Measurements from ENCODE around the gene PIGQ.

PIGQ gene

DNA sequence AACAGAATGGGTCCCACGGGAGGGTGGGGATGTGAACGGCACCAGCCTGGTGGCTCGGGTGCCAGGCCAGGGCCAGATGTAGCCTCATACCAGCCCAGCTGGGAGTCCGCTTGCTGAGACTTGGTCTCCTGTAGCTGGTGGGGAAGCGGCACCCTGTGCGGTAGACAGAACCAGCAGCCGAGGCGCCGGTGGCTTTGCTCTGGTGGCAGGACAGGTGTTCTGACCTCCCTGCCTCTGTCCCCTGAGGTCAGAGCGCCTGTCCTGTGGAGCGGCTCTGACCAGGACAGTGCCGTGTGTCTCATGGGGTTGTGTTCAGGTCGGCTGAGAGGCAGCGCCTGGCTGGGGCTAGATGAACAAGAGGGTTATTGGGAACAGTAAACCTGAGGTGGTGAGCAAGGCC lies 40.2 kb downstream of the PIGQ start:
- H3K4me1 ChIP-seq, result peaks cover 0 to 4% (median 0%) of the 10 kb centered on the region in 4 donors
- H3K27ac ChIP-seq, result no peak overlapping the region
- H3K36me3 ChIP-seq, result no peaks in the 10 kb centered on the region
- intact Hi-C loops (cut with DNase I; ENCODE audit: low total_unique reads), result no loop called here
- H3K27me3 ChIP-seq, result no peaks in the 10 kb centered on the region
- no peak for TF ChIP-seq CTCF (IDR thresholded peaks at IDR 0.05)
- H3K9me3 ChIP-seq, result no peaks in the 10 kb centered on the region
- no peak overlapping the region for H3K4me3 ChIP-seq
- DNase-seq, result no peak

DNA sequence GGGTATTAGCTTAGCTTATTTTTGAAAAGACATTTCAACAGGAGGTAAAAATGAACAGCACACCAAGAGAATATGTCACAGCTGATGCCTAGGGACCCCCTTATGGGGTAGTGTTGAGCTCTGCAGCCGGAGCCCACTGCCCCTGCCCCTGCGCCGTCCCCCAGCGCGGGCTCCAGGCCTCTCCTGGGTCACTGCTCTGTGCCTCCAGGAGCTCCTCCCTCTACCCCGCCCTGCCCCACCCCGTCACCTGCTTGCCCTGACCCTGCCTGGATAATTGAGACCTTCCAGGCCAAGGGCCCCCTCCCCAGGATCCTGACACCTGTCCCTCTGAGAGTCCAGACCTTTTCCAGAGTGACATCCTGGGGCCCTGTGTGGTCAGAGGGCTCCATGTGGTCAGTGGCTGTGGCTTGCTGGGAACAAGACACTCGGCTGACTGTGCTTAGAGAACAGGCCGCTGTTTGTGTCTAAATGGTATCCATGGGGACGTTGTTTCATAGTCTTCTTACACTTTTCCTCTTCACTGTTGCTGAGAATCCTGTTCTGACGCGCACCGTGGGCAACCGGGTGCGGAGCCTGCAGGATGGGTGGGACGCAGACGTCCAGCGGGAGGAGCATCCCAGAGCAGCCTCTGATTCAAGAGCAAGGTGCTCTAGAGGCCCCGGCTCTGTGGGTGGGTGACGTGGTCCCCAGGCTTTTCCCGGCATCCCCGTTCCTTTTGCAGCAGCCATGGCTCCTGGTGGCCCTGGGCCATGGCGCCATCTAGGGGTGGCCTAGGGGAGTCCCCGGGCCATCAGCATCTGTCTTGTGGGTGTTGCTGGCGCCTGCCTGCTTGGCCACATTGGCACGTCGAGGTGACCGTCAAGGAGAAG lies 41.0 kb downstream of the PIGQ start:
- no peaks in the 10 kb centered on the region for H3K9me3 ChIP-seq
- H3K36me3 ChIP-seq, result no peaks in the 10 kb centered on the region
- no peak for DNase-seq
- intact Hi-C loops (cut with DNase I; ENCODE audit: low total_unique reads), result no loop called here
- H3K27ac ChIP-seq, result no peak overlapping the region
- H3K4me3 ChIP-seq, result no peak overlapping the region
- no peaks in the 10 kb centered on the region for H3K27me3 ChIP-seq
- TF ChIP-seq CTCF (IDR thresholded peaks at IDR 0.05), result peak; percentile 36 to 51
- peaks cover 0 to 4% (median 0%) of the 10 kb centered on the region in 4 donors for H3K4me1 ChIP-seq

- Histone ChIP-seq H3K36me3 (peaks cover 0 to 26% (median 9%) of the 10 kb centered on the region in 3 donors), H3K27ac (no peak overlapping the region), H3K4me3 (no peak overlapping the region), H3K9me3 (no peaks in the 10 kb centered on the region), H3K27me3 (no peaks in the 10 kb centered on the region), H3K4me1 (peaks cover 0 to 4% (median 0%) of the 10 kb centered on the region in 4 donors)
- intact Hi-C loops (cut with DNase I; ENCODE audit: low total_unique reads), result no loop called here
- DNase-seq, result no peak
- no peak for TF ChIP-seq CTCF (IDR thresholded peaks at IDR 0.05)
Observed at GRCh38 chr16:615122-615521, 45.4 kb downstream of the PIGQ start.

GRCh38 chr16:616733-617586 lies 47.2 kb downstream of the PIGQ start:
- Histone ChIP-seq H3K36me3 (peaks cover 0 to 26% (median 9%) of the 10 kb centered on the region in 3 donors), H3K4me3 (no peak overlapping the region), H3K9me3 (no peaks in the 10 kb centered on the region), H3K27me3 (no peaks in the 10 kb centered on the region), H3K27ac (no peak overlapping the region), H3K4me1 (peaks cover 0 to 5% (median 0%) of the 10 kb centered on the region in 4 donors)
- no peak for TF ChIP-seq CTCF (IDR thresholded peaks at IDR 0.05)
- intact Hi-C loops (cut with DNase I; ENCODE audit: low total_unique reads), result no loop called here
- DNase-seq, result no peak

DNA sequence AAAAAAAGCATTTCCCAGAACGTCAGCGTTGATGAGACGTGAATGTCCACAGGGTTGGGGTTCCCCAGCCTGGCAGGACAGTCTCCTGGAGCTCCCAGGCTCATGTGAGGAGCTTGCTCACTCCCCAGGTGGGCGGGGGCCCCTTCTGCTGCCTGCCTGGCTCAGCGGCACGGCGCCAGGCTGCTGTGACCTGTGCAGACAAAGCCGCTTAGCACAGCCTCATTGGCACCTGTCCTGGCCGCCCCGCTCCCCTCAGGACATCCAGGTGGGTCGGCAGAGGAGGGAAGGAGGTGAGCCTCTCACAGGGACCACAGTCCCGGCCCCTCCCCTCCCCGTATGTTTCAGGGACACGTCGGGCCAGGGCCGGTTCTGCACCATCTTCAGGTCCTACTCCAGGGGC lies 48.1 kb downstream of the PIGQ start:
- intact Hi-C loops (cut with DNase I; ENCODE audit: low total_unique reads), result no loop called here
- H3K9me3 ChIP-seq, result no peaks in the 10 kb centered on the region
- no peak overlapping the region for H3K27ac ChIP-seq
- H3K36me3 ChIP-seq, result peaks cover 0 to 26% (median 9%) of the 10 kb centered on the region in 3 donors
- H3K27me3 ChIP-seq, result no peaks in the 10 kb centered on the region
- no peak for TF ChIP-seq CTCF (IDR thresholded peaks at IDR 0.05)
- DNase-seq, result no peak
- no peak overlapping the region for H3K4me3 ChIP-seq
- peaks cover 0 to 5% (median 0%) of the 10 kb centered on the region in 4 donors for H3K4me1 ChIP-seq
